ENCODE data around the gene RALGAPA2. TPM values are rescaled to one million over a fixed set of nuclear protein-coding genes. Genes with fewer than 3 reads are reported as not detected.

The RALGAPA2 gene
- total and polyA plus RNA-seq, 2 experiments from 2014 or later = 1.3 to 2.6 TPM

GRCh38 chr20:20524756-20525155 is 187.7 kb downstream of the RALGAPA2 start:
- in situ Hi-C loops (cut with MboI) = no loop called here
- no peaks in the 10 kb centered on the region for H3K27me3 ChIP-seq (replicated peaks; ENCODE audit: insufficient read depth)
- peaks cover 5% of the 10 kb centered on the region; the same call in 1 of the 2 replicates for H3F3A ChIP-seq (ENCODE audit: insufficient read depth)
- H3K9ac ChIP-seq = no peak overlapping the region
- H3K4me3 ChIP-seq = no peak overlapping the region
- no peaks in the 10 kb centered on the region for H3K9me3 ChIP-seq (ENCODE audit: low read depth)
- H3K36me3 ChIP-seq (ENCODE audit: low read depth) = no peaks in the 10 kb centered on the region
- no peaks in the 10 kb centered on the region for H3K79me2 ChIP-seq (ENCODE audit: insufficient read depth)
- H3K4me2 ChIP-seq (ENCODE audit: unreplicated experiment) = no peak overlapping the region
- no peaks in the 10 kb centered on the region for H3K9me2 ChIP-seq (ENCODE audit: insufficient read depth)
- WGBS, 2 experiments (ENCODE audit: low coverage in 1 of 2, low lambda C conversion rate in 2 of 2, missing lambda C conversion rate in 2 of 2) = 74 to 76% methylated on average over 2 of the region's 2 CpGs
- peaks cover 10% of the 10 kb centered on the region for H3K4me1 ChIP-seq (ENCODE audit: insufficient read depth)
- no peak overlapping the region for H2AFZ ChIP-seq
- H3K27ac ChIP-seq = no peak overlapping the region
- no peak for DNase-seq
- TF ChIP-seq EZH2 (IDR thresholded peaks at IDR 0.05; ENCODE audit: insufficient read depth, poor library complexity, severe bottlenecking) = no peak
- TF ChIP-seq EZH2phosphoT487 (IDR thresholded peaks at IDR 0.05; ENCODE audit: insufficient read depth, low read depth) = no peak
- no peaks in the 10 kb centered on the region for H4K20me1 ChIP-seq (ENCODE audit: insufficient read depth)

- Histone ChIP-seq H3K36me3 (ENCODE audit: low read depth) (no peaks in the 10 kb centered on the region), H3K4me2 (ENCODE audit: unreplicated experiment) (no peak overlapping the region), H3K9ac (no peak overlapping the region), H3K4me3 (no peak overlapping the region), H3K4me1 (ENCODE audit: insufficient read depth) (peaks cover 10% of the 10 kb centered on the region), H3K27ac (no peak overlapping the region), H3F3A (ENCODE audit: insufficient read depth) (peaks cover 5% of the 10 kb centered on the region; the same call in 1 of the 2 replicates), H3K27me3 (replicated peaks; ENCODE audit: insufficient read depth) (no peaks in the 10 kb centered on the region), H2AFZ (no peak overlapping the region), H3K9me2 (ENCODE audit: insufficient read depth) (no peaks in the 10 kb centered on the region), H3K9me3 (ENCODE audit: low read depth) (no peaks in the 10 kb centered on the region), H3K79me2 (ENCODE audit: insufficient read depth) (no peaks in the 10 kb centered on the region), H4K20me1 (ENCODE audit: insufficient read depth) (no peaks in the 10 kb centered on the region)
- TF ChIP-seq EZH2phosphoT487 (IDR thresholded peaks at IDR 0.05; ENCODE audit: insufficient read depth, low read depth) (no peak), EZH2 (IDR thresholded peaks at IDR 0.05; ENCODE audit: insufficient read depth, poor library complexity, severe bottlenecking) (no peak)
- in situ Hi-C loops (cut with MboI) = no loop called here
- WGBS, 2 experiments (ENCODE audit: low coverage in 1 of 2, low lambda C conversion rate in 2 of 2, missing lambda C conversion rate in 2 of 2) = 86 to 96% methylated on average over 1 of the region's 1 CpG
- no peak for DNase-seq
Measured at GRCh38 chr20:20521736-20522135, 190.7 kb downstream of the RALGAPA2 start.

GRCh38 chr20:20520776-20521175 is 191.7 kb downstream of the RALGAPA2 start:
- Histone ChIP-seq H3K9me2 (ENCODE audit: insufficient read depth) (no peaks in the 10 kb centered on the region), H3K79me2 (ENCODE audit: insufficient read depth) (no peaks in the 10 kb centered on the region), H3K4me1 (ENCODE audit: insufficient read depth) (peaks cover 10% of the 10 kb centered on the region), H3K9me3 (ENCODE audit: low read depth) (no peaks in the 10 kb centered on the region), H3K9ac (no peak overlapping the region), H3K27ac (peak overlapping the region; percentile 21; the same call in 1 of the 2 replicates), H3K27me3 (replicated peaks; ENCODE audit: insufficient read depth) (no peaks in the 10 kb centered on the region), H4K20me1 (ENCODE audit: insufficient read depth) (no peaks in the 10 kb centered on the region), H2AFZ (no peak overlapping the region), H3K36me3 (ENCODE audit: low read depth) (no peaks in the 10 kb centered on the region), H3K4me2 (ENCODE audit: unreplicated experiment) (peak overlapping the region; percentile 42), H3K4me3 (no peak overlapping the region), H3F3A (ENCODE audit: insufficient read depth) (peaks cover 5% of the 10 kb centered on the region; the same call in 1 of the 2 replicates)
- WGBS, 2 experiments (ENCODE audit: low coverage in 1 of 2, low lambda C conversion rate in 2 of 2, missing lambda C conversion rate in 2 of 2) = 66 to 78% methylated on average over 5 of the region's 5 CpGs
- TF ChIP-seq EZH2phosphoT487 (IDR thresholded peaks at IDR 0.05; ENCODE audit: insufficient read depth, low read depth) (no peak), EZH2 (IDR thresholded peaks at IDR 0.05; ENCODE audit: insufficient read depth, poor library complexity, severe bottlenecking) (no peak)
- in situ Hi-C loops (cut with MboI) = no loop called here
- peak; percentile 83 for DNase-seq

- no peaks in the 10 kb centered on the region for H4K20me1 ChIP-seq (ENCODE audit: insufficient read depth)
- in situ Hi-C loops (cut with MboI) = no loop called here
- H3K4me3 ChIP-seq = no peak overlapping the region
- no peaks in the 10 kb centered on the region for H3K27me3 ChIP-seq (replicated peaks; ENCODE audit: insufficient read depth)
- no peak overlapping the region for H3K9ac ChIP-seq
- H3K4me2 ChIP-seq (ENCODE audit: unreplicated experiment) = no peak overlapping the region
- DNase-seq = no peak
- no peaks in the 10 kb centered on the region for H3K36me3 ChIP-seq (ENCODE audit: low read depth)
- TF ChIP-seq EZH2 (IDR thresholded peaks at IDR 0.05; ENCODE audit: insufficient read depth, poor library complexity, severe bottlenecking) (no peak), EZH2phosphoT487 (IDR thresholded peaks at IDR 0.05; ENCODE audit: insufficient read depth, low read depth) (no peak)
- H3F3A ChIP-seq (ENCODE audit: insufficient read depth) = peaks cover 5% of the 10 kb centered on the region; the same call in 1 of the 2 replicates
- no peaks in the 10 kb centered on the region for H3K9me3 ChIP-seq (ENCODE audit: low read depth)
- no peaks in the 10 kb centered on the region for H3K79me2 ChIP-seq (ENCODE audit: insufficient read depth)
- peaks cover 10% of the 10 kb centered on the region for H3K4me1 ChIP-seq (ENCODE audit: insufficient read depth)
- H3K9me2 ChIP-seq (ENCODE audit: insufficient read depth) = no peaks in the 10 kb centered on the region
- no peak overlapping the region for H2AFZ ChIP-seq
- H3K27ac ChIP-seq = no peak overlapping the region
Measured at GRCh38 chr20:20519269-20519668, 193.2 kb downstream of the RALGAPA2 start.

GRCh38 chr20:20518263-20518662 is 194.2 kb downstream of the RALGAPA2 start:
- H3K36me3 ChIP-seq (ENCODE audit: low read depth) = no peaks in the 10 kb centered on the region
- H3K9ac ChIP-seq = no peak overlapping the region
- H3K27me3 ChIP-seq (replicated peaks; ENCODE audit: insufficient read depth) = no peaks in the 10 kb centered on the region
- peaks cover 5% of the 10 kb centered on the region; the same call in 1 of the 2 replicates for H3F3A ChIP-seq (ENCODE audit: insufficient read depth)
- H3K4me3 ChIP-seq = no peak overlapping the region
- H3K4me2 ChIP-seq (ENCODE audit: unreplicated experiment) = no peak overlapping the region
- no peak for DNase-seq
- H4K20me1 ChIP-seq (ENCODE audit: insufficient read depth) = no peaks in the 10 kb centered on the region
- in situ Hi-C loops (cut with MboI) = no loop called here
- no peaks in the 10 kb centered on the region for H3K9me2 ChIP-seq (ENCODE audit: insufficient read depth)
- no peak overlapping the region for H2AFZ ChIP-seq
- no peak for TF ChIP-seq EZH2phosphoT487 (IDR thresholded peaks at IDR 0.05; ENCODE audit: insufficient read depth, low read depth)
- TF ChIP-seq EZH2 (IDR thresholded peaks at IDR 0.05; ENCODE audit: insufficient read depth, poor library complexity, severe bottlenecking) = no peak
- no peak overlapping the region for H3K27ac ChIP-seq
- H3K9me3 ChIP-seq (ENCODE audit: low read depth) = no peaks in the 10 kb centered on the region
- WGBS, 2 experiments (ENCODE audit: low coverage in 1 of 2, low lambda C conversion rate in 2 of 2, missing lambda C conversion rate in 2 of 2) = 94 to 95% methylated on average over 8 of the region's 8 CpGs
- H3K4me1 ChIP-seq (ENCODE audit: insufficient read depth) = peaks cover 10% of the 10 kb centered on the region
- H3K79me2 ChIP-seq (ENCODE audit: insufficient read depth) = no peaks in the 10 kb centered on the region

Measured in GM23248 (cell line).